Hematopoietic multipotent progenitor cell treated with erythropoietin and hydrocortisone succinate and interleukin-3 and kit ligand, for 4 days (in vitro differentiated cells): Measurements from ENCODE around the gene FAT1.
"Not testable (repeated sequence)": the region's sequence is repeated elsewhere in the genome, so short reads cannot be mapped to it uniquely, and the experiment has no call there.

Source experiments
- DNase-seq: peaks from one replicate; pipeline ENCODE4 v3.0.0-alpha.2; 2015

Gene FAT1

DNA sequence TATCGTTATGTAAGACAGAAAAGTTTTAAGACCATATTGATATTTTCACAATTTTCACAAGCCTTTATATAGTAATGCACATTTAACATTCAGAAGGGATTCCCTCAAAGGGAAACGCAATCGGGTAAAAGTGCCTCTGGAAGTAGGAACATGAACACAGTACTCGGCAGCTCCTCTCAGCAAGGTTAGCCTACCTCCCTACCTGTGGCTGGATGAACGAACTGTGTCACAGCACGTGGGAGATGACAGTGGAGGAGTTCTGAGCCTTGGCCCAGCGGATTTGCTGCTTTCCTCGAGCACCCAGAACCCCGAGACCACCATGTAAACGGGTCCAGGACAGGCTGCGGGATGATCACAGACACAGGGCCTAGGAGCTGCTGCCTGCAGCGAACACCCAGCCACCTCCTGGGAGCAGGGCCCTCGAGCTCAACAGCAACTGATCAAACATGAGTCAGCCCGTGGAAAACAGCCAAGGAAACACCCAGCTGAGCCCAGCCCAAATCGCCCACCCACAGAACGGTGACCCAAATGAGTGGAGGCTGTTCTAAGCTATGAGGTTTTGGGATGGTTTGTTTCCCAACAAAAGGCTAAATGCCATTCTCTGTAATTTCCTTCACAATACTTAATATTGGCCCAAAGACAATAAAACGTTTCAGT is 30.4 kb downstream of the FAT1 start:
- no peak for DNase-seq

DNA sequence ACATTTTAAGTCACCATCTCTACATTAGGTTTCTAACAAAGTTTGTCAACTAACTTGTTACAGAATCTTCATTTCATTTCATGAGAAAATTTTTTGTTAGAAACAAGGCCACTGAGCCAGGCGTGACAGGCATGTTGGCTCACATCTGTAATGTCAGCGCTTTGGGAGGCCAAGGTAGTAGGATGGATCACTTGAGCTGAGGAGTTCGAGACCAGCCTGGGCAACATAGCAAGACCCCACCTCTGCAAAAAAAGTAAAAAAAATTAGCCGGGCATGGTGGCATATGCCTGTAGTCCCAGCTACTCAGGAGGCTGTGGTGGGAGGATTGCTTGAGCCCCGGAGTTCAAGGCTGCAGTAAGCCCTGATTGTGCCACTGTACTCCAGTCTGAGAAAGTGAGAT is 32.3 kb downstream of the FAT1 start:
- DNase-seq = no peak

DNA sequence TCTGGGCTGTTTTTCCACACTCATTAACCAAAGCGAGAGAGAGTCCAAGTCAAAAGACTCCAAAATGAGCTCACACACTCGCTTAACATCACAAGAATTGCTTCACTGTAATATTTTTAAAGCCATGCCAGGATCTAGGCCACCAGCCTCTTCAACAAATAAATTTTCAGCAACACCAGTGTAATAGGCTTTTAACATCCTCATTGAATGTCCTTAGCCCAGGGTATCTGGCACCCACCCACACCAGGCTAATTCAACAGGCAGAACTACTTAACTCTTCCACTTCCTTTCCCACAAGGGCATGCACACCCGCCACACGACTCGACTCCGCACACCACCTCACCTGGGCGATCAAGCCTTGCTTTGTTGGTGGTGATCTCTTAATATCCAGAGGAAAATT is 34.2 kb downstream of the FAT1 start:
- DNase-seq = no peak

DNA sequence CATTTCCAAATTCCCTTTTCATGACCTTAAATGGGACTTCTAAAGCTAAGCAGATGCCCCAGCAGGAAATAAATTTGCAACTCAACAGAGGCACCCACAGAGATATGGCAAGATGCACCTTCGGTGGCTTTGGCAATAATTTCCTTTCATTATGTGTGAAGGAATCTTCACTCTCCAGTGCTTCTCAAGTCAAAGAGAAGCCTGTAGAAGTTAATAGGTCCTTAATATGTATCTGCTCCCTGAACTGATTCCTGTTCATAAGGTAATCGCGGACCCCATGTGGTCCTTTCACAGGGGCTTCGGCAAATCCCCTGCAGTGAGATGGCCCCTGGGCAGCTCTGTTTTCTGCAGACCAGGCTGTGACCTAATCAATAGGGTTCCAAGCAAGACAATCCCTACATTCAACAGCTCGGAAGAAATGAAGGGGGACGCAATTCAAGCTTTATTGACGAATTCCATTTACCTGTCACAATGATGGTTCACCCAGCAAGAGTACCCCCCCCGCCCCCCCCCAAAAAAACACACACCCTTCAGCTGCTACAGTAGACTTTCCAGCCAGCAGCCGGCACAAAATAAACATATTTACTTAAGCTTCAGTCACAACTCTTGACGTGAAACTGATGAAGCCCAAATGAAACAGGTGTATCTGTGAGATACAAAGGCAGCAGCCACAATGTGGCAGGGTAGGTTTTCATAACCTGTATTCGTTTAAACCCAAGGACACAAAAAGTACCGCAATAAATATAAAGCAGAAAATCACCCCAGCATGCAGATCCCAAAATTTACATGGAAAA is 35.3 kb downstream of the FAT1 start:
- DNase-seq = no peak

DNA sequence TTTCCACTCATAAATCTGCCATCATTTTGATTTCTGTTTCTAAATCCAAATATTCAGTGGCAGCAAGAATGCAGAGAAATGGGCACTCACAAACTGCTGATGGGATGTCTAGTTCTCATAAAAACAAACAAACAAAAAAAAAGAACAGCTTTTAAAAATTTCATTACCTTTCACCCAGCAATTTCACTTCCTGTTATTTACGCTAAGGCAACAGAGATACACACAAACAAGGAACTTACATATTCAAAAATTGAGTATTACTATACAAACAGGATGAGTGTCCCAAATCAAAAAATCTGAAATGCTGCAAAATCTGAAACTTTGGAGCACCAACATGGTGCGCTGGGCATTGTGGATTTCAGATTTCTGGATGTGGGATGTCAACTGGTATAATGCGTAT is 36.4 kb downstream of the FAT1 start:
- DNase-seq = no peak

DNA sequence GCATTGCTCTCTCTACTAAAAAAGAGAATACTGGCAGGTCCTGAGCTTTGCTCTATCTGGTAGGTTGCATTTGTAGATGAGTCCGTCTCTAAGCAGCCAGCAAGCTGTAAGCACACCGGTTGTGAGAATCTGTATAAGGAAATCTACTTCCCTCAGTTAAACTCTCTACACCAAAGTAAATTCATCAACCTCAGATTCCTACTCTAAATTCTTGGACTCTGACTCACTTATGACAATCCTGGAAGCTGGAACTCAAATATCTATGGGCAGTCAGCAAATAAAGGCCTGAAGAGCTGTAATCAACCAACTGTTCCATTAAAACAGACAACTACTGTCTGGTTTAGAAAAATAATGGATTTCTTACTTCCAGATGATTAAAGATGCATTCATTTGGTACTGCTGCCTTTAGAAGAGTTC is 37.9 kb downstream of the FAT1 start:
- no peak for DNase-seq

DNA sequence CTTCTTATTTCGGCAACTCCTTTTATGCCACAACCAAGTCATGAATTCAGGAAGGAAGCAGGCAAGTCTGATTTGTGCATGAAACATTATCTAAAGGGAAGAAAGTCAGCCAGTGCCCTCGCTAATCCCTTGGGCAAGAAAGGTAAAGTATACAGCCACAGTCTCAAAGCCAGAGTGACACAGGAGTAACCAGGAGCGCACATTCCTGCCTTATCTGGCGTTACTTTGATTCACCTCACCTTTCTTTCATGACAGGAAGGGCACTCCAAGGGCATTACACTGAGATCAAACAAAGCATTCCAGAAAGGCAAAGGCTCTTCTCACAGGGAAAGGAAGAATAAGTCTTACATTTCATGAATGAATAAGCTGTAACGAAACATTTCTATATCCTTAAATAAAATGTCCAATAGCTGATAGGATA is 38.8 kb downstream of the FAT1 start:
- DNase-seq = no peak

DNA sequence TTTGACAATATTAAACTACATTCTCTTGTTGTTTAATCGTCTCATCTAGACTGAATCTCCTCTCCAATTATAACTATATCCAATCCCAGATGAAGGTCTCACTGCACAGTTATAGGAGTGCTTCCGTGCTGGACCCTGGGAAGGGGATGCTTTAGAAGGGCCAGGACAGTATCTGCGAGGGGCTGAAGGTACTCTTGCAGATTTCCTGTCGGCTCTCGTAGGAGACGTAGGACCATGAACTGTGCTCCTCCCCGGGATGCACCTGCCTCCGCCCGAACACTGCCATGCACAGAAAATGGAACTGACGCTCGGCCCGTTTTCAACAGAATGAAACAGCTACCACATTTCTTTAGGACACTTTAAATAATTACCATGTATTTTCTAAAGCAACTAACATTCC is 39.4 kb downstream of the FAT1 start:
- no peak for DNase-seq

DNA sequence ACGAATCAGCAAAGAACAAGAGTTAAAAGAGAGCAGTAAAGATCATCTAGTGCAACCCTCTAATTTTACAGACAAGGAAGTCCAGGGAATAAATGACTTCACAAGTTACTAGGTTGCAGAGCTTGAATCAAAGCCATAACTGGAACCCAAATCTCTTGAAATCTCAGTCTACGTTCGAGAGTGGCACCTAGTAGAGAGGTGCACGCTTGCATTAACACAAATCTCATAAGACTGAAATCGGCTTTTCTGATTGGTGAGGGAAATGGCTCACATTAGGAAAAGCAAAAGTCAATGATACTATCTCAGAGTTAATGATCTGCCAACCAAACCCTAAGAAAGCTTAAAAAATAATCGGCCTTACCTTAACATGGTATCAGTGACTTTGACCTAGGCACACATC is 43.0 kb downstream of the FAT1 start:
- no peak for DNase-seq

DNA sequence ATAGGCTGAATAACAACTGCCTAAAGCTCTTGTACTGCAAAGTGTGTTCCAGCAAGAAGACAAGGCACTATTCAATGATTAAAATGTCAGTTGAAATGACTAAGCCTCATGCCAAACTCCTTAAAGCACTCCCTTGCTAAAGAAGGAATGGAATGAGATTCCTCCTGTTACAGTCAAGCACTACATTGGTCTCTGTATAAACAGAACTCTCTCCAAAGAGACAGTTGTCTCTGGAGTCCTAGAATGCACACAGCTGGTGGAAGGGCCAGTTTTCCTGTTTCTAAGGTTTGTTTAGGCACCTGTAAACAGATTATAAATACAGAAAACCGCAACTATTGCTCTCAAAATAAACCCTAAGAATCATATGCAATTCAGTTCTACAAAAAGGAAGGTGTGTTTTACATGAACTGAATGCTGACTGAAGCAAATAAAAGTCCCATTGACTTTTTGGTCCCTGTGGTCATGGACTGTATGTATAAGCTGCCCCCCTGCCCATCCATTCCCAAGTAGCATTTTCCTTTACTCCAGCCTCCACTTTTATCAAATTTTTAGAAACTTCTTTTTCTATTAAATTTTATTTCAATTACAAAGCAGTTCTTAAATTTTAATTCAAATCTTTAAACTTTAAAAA is 47.0 kb downstream of the FAT1 start:
- DNase-seq = no peak

DNA sequence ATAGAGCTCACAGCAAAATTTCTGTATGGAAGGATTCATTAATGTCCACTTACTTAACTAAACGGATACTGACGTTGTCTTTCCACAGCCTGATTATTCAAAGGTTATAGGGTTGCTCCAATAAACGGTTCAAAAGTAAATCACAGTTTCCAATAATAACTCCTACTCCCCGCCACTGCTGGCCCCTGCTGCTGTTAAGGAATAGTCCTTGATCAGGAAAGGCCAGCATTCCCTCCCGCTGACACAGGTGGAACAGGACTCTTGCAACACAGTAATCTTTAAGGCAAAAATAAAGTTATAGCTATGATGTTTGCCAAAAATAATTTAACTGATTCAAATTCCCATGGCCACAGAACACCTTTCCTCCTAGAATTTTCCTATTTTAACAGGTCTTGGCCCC is 53.9 kb downstream of the FAT1 start:
- DNase-seq = no peak

DNA sequence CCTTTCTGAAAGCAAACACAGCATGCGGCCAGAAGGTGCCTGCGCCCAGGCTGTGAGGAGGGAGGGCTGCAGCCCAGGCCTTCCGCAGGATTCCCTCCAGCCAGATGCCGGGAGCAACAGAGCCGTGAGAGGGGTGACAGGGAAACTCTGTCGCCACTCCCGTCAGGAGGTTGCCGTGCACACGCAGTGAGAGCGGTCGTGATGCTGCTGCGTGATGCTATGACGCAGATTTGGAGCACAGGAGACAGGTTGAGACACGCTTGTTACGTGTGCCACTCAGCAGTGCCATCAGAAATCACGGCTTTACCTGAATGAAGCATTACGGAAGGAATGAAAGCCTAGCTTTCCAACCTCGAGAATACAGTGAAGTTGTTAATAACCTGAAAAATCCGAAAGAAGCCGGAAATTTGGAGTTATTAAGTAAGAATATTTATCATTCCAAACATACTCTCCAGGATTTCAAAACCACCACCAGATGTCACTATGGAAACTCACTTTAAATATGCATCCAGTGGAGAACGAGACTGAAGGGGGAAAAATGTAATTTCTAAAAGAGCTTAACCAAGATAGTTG is 54.4 kb downstream of the FAT1 start:
- peak; percentile 11 for DNase-seq

DNA sequence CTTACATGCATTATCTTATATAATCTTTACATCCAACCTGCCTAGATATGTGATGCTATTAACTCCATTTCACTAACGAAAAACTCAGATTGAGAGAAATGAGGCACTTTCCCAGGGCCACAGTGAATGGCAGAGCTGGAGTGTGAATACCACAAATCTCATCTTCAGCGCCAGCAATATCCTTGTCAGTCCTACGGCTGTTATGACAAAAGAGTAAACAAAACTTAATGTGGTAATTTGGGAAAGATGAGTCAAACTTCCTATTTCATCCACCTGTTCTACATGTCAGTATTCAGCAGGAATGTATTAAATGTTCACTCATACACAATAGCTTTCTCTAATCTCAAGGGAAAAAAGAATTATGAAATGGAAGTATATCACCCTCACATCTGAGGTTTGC is 56.9 kb downstream of the FAT1 start:
- DNase-seq = no peak

DNA sequence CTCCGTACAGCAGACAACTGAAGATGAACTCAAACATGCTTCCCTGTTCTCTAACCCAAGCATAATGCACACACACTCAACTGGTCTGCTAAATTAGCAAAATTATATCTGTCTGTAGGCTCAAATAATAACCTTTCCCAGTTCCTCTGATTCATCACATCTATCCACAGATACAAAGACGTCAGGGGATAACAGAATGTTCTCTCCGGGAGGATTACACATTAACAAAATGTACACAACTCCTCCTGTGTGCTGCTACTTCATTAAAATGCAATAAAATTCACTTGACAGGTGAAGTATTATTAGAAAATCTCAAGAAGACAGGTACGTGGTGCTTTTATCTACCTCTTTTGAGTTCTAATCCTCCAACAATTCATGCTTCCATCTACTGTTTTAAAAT is 57.4 kb downstream of the FAT1 start:
- no peak for DNase-seq

DNA sequence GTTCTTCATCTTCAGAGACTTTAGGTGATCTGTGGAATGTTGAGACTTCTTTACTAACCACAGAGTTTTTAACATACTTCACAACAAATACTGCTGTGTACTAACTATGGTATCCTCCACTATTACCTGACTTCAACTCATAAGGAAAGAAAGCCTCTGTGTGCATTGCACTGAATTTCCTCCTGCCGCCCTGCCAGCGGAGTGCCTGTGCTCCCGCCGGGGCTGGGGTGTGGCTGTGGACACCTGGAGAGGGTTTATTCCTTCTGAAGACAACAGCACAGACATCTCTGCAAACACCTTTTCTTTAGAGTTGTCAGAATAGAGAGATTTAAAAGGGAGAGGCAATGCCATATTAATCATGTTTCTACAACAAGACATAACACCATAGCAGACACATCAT is 63.3 kb downstream of the FAT1 start:
- DNase-seq = no peak

DNA sequence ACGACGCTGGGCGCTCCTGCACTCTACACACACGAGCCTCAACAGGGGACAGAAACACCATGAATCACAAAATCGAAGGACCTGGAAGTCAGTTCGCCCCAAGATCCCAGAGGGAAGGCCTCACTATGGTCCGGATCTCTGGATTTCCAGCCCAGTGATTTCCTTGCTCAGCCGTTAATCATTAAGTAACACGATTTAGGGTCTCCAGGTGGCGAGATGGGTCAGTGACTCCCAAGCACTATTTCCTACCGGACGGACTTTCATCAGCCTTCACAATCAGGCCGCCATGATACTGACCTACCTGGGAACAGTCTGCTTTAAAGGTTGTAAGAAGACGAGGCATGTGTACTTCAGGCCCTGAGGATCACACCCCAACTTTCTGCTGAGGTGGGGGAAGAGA is 63.7 kb downstream of the FAT1 start:
- DNase-seq = no peak

DNA sequence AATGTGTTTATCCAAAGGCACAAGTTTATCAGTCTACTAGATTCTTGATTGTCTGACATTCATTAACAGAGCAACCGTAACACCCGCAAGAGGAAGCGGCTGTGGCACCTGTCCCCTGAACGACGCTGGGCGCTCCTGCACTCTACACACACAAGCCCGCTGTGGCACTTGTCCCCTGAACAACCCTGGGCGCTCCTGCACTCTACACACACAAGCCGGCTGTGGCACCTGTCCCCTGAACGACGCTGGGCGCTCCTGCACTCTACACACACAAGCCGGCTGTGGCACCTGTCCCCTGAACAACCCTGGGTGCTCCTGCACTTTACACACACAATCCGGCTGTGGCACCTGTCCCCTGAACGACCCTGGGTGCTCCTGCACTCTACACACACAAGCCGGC is 64.2 kb downstream of the FAT1 start:
- DNase-seq = not testable (repeated sequence)

DNA sequence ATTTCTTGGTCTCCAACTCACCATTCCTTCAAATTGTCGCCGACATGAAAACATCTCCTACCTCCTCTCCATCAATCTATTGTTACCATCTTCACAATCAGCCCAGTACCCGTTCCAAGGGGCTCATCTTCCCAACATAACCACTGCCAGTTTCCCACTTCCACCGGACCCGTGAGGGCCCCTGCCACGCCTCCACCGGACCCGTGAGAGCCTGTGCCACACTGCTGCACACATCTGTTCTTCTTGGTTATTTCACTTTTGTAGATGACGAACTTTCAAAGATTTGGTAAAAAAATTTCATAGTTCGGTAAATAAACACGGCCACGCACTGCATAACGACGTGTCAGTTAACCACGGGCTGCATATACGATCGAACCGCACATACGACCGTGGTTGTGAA is 65.0 kb downstream of the FAT1 start:
- DNase-seq = no peak

DNA sequence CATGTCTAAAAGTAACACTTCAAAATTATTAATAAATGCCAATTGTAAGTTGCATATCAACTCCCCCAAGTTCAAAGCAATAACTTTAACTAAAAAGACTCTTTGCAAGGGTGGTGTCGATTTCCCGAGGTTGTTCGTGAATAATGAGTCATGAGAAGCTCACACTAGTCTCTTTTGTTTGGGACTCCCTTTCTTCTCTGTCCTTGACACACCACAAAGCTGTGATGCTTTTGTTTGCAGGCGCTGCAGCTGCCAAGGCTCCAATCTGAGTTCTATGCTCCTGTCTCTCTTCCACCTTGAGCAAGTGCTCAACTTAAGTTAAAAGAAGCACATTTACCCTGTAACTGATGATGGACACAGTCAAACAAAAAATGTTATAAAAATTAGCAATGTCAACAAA is 65.9 kb downstream of the FAT1 start:
- DNase-seq = no peak

DNA sequence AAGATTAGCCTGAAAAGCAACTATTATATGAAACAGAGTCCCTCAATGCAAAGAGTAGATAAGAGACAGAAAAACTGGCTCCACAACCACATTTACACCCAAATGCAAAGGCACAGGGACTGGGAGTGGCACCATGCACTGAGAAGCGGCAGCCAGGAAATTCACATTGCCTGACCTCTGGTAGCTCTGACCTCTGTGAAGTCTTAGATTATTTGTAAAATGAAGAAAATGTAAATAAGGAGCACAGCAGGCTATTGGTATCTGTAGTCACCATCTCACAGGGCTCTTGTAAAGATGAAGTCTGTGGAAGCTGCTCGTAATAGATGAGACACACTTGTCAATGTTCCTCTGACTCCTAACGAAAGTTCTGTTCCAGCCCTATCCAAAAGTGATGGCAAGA is 69.7 kb downstream of the FAT1 start:
- no peak for DNase-seq

DNA sequence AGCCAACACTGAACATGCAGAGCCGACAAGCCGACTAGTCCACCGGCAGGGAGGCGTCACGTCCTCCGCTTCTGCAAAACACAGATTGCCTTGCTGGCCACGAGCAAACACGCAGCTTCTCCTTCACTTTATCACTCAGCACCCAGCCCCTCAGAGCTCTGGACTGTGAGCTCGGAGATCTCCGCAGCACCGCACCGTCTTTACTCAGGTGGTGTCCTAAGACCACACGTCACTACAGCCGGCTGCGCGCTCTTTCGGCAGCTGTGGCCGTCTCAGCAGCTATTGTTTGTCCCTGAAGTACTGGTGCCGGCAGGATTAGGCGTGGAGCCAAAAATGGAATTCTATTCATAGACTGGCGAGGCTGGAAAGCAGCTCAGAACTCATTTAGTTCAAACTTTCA is 72.0 kb downstream of the FAT1 start:
- no peak for DNase-seq

DNA sequence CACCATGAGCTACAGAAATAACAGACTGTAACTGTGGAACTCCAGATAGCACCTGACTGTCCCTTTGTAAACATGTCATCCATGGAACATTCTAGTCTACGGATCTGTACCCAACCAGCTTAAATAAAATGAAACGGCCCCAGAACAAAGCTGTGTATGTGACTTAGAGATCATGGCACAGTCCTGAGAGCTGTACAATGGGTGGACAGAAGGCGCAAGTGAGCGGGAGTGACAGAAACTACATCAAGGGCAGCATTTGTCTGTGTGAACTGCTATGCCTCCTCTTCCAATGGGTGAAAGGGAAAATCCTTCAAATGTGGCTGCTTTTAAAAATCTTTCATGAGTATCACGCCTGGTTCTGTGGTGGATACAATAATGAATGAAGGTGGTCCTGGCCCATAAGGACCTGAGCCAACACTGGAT is 72.5 kb downstream of the FAT1 start:
- DNase-seq = no peak

DNA sequence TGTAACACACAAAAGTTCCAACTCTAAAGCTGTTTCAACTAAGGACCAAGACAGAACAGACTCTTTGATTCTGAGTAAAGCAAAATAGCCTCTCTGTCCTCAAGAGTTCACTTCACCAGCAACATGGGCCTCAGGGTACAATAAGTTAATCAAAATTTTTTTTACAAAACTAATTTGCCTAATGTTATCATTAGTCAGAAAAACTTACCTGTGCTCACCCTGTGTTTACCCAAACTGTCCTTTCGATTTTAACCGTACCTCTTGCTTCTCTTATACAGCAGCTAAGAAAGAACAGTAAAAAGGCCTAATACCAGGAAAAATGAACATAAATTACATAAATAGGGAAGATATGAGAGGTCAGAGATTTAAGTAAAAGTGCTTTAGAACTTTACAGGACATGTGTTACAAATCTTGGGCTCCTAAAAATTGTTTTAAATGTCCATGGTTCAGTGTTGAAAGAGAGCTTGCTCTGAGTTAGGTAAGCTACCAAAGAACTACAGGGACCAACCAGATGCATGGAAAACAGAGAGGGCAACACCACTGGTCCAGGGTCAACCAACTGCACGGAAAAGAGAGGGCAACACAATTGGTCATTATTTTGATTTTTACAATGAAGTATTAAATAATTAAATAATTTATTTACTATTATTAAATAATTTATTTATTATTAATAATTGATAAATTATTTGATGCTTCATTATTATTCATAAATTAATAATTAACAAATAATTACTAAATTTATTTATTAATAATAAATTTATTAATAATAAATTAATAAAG is 73.1 kb downstream of the FAT1 start:
- DNase-seq = no peak
